ENCODE data around the gene DNM2. TPM values are rescaled to one million over a fixed set of nuclear protein-coding genes. Genes with fewer than 3 reads are reported as not detected.

DNM2 gene
- total and polyA plus RNA-seq, 9 of the 15 experiments (the other 6 are each of a cell fraction or from before 2014, with no cell fraction given): 2.2 to 161 (median 72.6) TPM

DNA sequence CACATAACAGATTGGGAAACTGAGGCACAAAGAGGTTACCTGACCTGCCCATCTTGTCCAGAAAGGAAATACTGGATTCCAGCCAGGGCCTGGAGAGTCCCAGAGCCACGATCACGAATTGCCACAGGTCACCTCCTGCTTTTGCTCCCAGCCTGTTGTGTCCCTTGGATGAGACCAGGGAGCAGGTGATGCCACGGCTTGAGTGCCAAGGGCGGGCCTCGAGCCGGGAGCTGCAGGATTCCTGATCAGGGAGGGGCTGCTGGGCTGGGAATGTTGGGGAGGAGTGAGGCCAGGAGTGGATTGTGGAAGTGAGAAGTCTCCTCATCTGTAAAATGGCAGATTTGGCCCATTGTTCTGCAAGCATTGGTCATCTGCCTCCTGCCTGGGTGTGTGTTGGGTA, 29.4 kb downstream of the DNM2 start (continued):
- TF ChIP-seq ARID3B (CRISPR knock-in tag; IDR thresholded peaks at IDR 0.05; ENCODE audit: borderline replicate concordance): no peak
- TF ChIP-seq NFXL1 (CRISPR knock-in tag; IDR thresholded peaks at IDR 0.05): no peak
- 0 out of 2 replicates have a peak, but pooled peaks have one; percentile 3 for TF ChIP-seq ZBTB12 (CRISPR knock-in tag; IDR thresholded peaks at IDR 0.05)
- 0 out of 2 replicates have a peak, but pooled peaks have one; percentile 37 for TF ChIP-seq POLR2G (IDR thresholded peaks at IDR 0.05; ENCODE audit: low read depth, low read length)
- TF ChIP-seq CEBPG (CRISPR knock-in tag; IDR thresholded peaks at IDR 0.05): no peak
- no peak for TF ChIP-seq CEBPG (tag; conservative IDR thresholded peaks at IDR 0.05 in 1 of 2, IDR thresholded peaks at IDR 0.05 in 1 of 2)
- TF ChIP-seq SNRNP70 (optimal IDR thresholded peaks at IDR 0.05; ENCODE audit: low read depth, low read length): no peak
- TF ChIP-seq PRPF4 (IDR thresholded peaks at IDR 0.05; ENCODE audit: insufficient read depth, low read depth, low read length, poor library complexity, severe bottlenecking): no peak

GRCh38 chr19:10747674-10748073, 29.8 kb downstream of the DNM2 start:
- Histone ChIP-seq H3K9me1 (ENCODE audit: control insufficient read depth, insufficient read depth, low read length) (peaks cover 4% of the 10 kb centered on the region), H3K4me1 (replicated peaks in 1 of 2; ENCODE audit: control insufficient read depth in 2 of 2, insufficient read depth in 2 of 2, low read length in 2 of 2) (peaks cover 46 to 59% of the 10 kb centered on the region in 2 experiments), H3K79me2 (ENCODE audit: control insufficient read depth, insufficient read depth, low read length) (peaks cover 93% of the 10 kb centered on the region), H3K36me3 (ENCODE audit: control insufficient read depth, insufficient read depth, low read length) (peaks cover 7% of the 10 kb centered on the region; the same call in 1 of the 3 replicates), H2AFZ (ENCODE audit: low read depth, low read length) (no peak overlapping the region), H3K9me3 (replicated peaks; ENCODE audit: control insufficient read depth, insufficient read depth, low read depth, low read length) (no peaks in the 10 kb centered on the region), H4K20me1 (replicated peaks; ENCODE audit: control insufficient read depth, insufficient read depth, low read length) (peaks cover 30% of the 10 kb centered on the region; the same call in 1 of the 2 replicates), H3K27ac (ENCODE audit: extremely low read depth, low read depth, low read length) (peak overlapping the region; percentile 69; the same call in 1 of the 3 replicates), H3K4me2 (ENCODE audit: insufficient read depth, low read length) (peak overlapping the region; percentile 7; the same call in 1 of the 2 replicates), H3K4me3 (no peak overlapping the region), H3K27me3 (ENCODE audit: control insufficient read depth in 2 of 2, insufficient read depth in 2 of 2, low read length in 2 of 2) (no peaks in the 10 kb centered on the region), H3K9ac (ENCODE audit: insufficient read depth in 1 of 2, low read depth in 2 of 2, low read length in 2 of 2) (peak overlapping the region in 1 of 2 experiments; percentile 90; a peak in 2 of 4 replicates)
- DNase-seq (ENCODE audit: extremely low read depth in 1 of 4, low spot score in 3 of 4): no peak
- no peak for FAIRE-seq
- intact Hi-C loops (cut with micrococcal nuclease): no loop called here
- BruUV-seq (replicated peaks): no TSS peak
- WGBS (ENCODE audit: insufficient coverage, low coverage, missing lambda C conversion rate): 82% methylated on average over 6 of the region's 8 CpGs
- CTCF ChIA-PET (ENCODE audit: low intra/inter-chr PET ratio): no interaction called here
- POLR2A ChIA-PET: no interaction called here
- in situ Hi-C loops (cut with MboI): no loop called here
- ATAC-seq: no peak
- TF ChIP-seq BCOR (IDR thresholded peaks at IDR 0.05) (peak; percentile 47; the same call in 1 of the 2 replicates), PHF8 (IDR thresholded peaks at IDR 0.05; ENCODE audit: borderline replicate concordance, low read length) (no peak), ZNF717 (CRISPR knock-in tag; IDR thresholded peaks at IDR 0.05) (no peak), ZNF253 (CRISPR knock-in tag; conservative IDR thresholded peaks at IDR 0.05) (no peak), NCOA1 (IDR thresholded peaks at IDR 0.05; ENCODE audit: low read depth) (no peak)
- TF ChIP-seq, protein P1, sequence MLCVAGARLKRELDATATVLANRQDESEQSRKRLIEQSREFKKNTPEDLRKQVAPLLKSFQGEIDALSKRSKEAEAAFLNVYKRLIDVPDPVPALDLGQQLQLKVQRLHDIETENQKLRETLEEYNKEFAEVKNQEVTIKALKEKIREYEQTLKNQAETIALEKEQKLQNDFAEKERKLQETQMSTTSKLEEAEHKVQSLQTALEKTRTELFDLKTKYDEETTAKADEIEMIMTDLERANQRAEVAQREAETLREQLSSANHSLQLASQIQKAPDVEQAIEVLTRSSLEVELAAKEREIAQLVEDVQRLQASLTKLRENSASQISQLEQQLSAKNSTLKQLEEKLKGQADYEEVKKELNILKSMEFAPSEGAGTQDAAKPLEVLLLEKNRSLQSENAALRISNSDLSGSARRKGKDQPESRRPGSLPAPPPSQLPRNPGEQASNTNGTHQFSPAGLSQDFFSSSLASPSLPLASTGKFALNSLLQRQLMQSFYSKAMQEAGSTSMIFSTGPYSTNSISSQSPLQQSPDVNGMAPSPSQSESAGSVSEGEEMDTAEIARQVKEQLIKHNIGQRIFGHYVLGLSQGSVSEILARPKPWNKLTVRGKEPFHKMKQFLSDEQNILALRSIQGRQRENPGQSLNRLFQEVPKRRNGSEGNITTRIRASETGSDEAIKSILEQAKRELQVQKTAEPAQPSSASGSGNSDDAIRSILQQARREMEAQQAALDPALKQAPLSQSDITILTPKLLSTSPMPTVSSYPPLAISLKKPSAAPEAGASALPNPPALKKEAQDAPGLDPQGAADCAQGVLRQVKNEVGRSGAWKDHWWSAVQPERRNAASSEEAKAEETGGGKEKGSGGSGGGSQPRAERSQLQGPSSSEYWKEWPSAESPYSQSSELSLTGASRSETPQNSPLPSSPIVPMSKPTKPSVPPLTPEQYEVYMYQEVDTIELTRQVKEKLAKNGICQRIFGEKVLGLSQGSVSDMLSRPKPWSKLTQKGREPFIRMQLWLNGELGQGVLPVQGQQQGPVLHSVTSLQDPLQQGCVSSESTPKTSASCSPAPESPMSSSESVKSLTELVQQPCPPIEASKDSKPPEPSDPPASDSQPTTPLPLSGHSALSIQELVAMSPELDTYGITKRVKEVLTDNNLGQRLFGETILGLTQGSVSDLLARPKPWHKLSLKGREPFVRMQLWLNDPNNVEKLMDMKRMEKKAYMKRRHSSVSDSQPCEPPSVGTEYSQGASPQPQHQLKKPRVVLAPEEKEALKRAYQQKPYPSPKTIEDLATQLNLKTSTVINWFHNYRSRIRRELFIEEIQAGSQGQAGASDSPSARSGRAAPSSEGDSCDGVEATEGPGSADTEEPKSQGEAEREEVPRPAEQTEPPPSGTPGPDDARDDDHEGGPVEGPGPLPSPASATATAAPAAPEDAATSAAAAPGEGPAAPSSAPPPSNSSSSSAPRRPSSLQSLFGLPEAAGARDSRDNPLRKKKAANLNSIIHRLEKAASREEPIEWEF (CRISPR knock-in tag; IDR thresholded peaks at IDR 0.05): no peak
